ENCODE results near the gene CENPA. TPM values are rescaled to one million over a fixed set of nuclear protein-coding genes. Genes with fewer than 3 reads are reported as not detected.

Gene CENPA
- total and polyA plus RNA-seq, 2 donors (not counting 1 experiment from before 2014, with no cell fraction given): 6.1 to 9.7 TPM

- H3K9ac ChIP-seq (ENCODE audit: insufficient read depth, low read length): no peak overlapping the region
- H3K4me2 ChIP-seq (ENCODE audit: extremely low read depth, insufficient read depth, low read length): no peak overlapping the region
- peaks cover 5% of the 10 kb centered on the region for H3K4me1 ChIP-seq (ENCODE audit: control insufficient read depth, extremely low read depth, insufficient read depth, low read length)
- H4K20me1 ChIP-seq (ENCODE audit: control insufficient read depth, extremely low read depth, insufficient read depth, low read length): no peaks in the 10 kb centered on the region
- H3K4me3 ChIP-seq (replicated peaks in 1 of 4; ENCODE audit: control extremely low read depth in 1 of 4, insufficient read depth in 1 of 4, low read depth in 3 of 4, low read length in 4 of 4): no peak overlapping the region
- no peaks in the 10 kb centered on the region for H3K79me2 ChIP-seq (ENCODE audit: control insufficient read depth, insufficient read depth, low read length)
- H2AFZ ChIP-seq (ENCODE audit: low read length): no peak overlapping the region
- H3K27ac ChIP-seq (ENCODE audit: insufficient read depth, low read length): no peak overlapping the region
- no peaks in the 10 kb centered on the region for H3K36me3 ChIP-seq (ENCODE audit: control insufficient read depth, insufficient read depth, low read length)
- no peak for DNase-seq (ENCODE audit: low read depth in 2 of 2)
- TF ChIP-seq, protein P1, sequence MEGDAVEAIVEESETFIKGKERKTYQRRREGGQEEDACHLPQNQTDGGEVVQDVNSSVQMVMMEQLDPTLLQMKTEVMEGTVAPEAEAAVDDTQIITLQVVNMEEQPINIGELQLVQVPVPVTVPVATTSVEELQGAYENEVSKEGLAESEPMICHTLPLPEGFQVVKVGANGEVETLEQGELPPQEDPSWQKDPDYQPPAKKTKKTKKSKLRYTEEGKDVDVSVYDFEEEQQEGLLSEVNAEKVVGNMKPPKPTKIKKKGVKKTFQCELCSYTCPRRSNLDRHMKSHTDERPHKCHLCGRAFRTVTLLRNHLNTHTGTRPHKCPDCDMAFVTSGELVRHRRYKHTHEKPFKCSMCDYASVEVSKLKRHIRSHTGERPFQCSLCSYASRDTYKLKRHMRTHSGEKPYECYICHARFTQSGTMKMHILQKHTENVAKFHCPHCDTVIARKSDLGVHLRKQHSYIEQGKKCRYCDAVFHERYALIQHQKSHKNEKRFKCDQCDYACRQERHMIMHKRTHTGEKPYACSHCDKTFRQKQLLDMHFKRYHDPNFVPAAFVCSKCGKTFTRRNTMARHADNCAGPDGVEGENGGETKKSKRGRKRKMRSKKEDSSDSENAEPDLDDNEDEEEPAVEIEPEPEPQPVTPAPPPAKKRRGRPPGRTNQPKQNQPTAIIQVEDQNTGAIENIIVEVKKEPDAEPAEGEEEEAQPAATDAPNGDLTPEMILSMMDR (conservative IDR thresholded peaks at IDR 0.05 in 1 of 2, IDR thresholded peaks at IDR 0.05 in 1 of 2; ENCODE audit: low read depth in 1 of 2, low read length in 2 of 2): no peak
- TF ChIP-seq EZH2 (IDR thresholded peaks at IDR 0.05; ENCODE audit: low read length, missing control alignments): no peak
- H3K27me3 ChIP-seq (ENCODE audit: control insufficient read depth, insufficient read depth, low read length): no peaks in the 10 kb centered on the region
- no peaks in the 10 kb centered on the region for H3K9me3 ChIP-seq (ENCODE audit: control insufficient read depth, insufficient read depth, low read depth, low read length)
Measured at GRCh38 chr2:26752656-26753055, 33.2 kb upstream of the CENPA start.

GRCh38 chr2:26754539-26754938, 31.3 kb upstream of the CENPA start:
- no peak overlapping the region for H2AFZ ChIP-seq (ENCODE audit: low read length)
- no peak overlapping the region for H3K9ac ChIP-seq (ENCODE audit: insufficient read depth, low read length)

DNA sequence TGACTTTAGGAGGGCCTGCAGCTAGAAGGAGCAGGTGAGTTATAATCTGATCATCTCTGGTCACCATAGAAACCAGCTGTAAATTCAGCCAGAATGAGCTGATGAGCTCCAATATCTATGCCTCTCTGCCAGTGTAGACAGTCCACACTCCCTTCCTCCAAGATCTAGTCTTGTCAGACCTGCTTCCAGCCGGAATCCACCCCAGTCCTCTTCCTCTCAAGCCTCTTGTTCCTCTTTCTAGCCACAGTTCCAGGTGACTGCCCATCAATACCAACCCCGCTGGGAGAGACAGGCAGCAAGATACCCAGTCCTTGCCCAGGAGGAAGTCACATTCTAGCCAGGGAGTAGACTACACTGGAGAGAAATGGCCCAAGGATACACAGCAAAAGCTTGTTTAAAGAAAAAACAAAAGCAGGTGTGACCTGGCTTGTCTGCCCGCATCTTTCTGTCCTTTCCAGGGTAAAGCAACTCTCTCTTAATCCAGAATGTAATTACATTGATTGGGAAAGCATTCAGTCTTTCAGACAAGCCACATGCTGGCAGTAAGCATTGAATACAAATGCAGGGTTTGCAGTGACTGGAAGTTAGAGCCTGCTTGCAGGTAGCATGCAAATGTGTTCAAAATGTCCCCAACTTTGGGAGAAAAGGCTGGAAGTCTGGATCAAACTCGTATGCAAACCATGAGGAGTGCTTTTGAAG, 30.7 kb upstream of the CENPA start:
- Histone ChIP-seq H3K9me3 (ENCODE audit: control insufficient read depth, insufficient read depth, low read depth, low read length) (no peaks in the 10 kb centered on the region), H3K4me1 (ENCODE audit: control insufficient read depth, extremely low read depth, insufficient read depth, low read length) (peaks cover 16% of the 10 kb centered on the region), H3K36me3 (ENCODE audit: control insufficient read depth, insufficient read depth, low read length) (no peaks in the 10 kb centered on the region), H3K4me3 (replicated peaks in 1 of 4; ENCODE audit: control extremely low read depth in 1 of 4, insufficient read depth in 1 of 4, low read depth in 3 of 4, low read length in 4 of 4) (no peak overlapping the region), H3K79me2 (ENCODE audit: control insufficient read depth, insufficient read depth, low read length) (no peaks in the 10 kb centered on the region), H2AFZ (ENCODE audit: low read length) (no peak overlapping the region), H3K4me2 (ENCODE audit: extremely low read depth, insufficient read depth, low read length) (no peak overlapping the region), H4K20me1 (ENCODE audit: control insufficient read depth, extremely low read depth, insufficient read depth, low read length) (no peaks in the 10 kb centered on the region), H3K9ac (ENCODE audit: insufficient read depth, low read length) (no peak overlapping the region), H3K27me3 (ENCODE audit: control insufficient read depth, insufficient read depth, low read length) (no peaks in the 10 kb centered on the region), H3K27ac (ENCODE audit: insufficient read depth, low read length) (no peak overlapping the region)
- no peak for TF ChIP-seq EZH2 (IDR thresholded peaks at IDR 0.05; ENCODE audit: low read length, missing control alignments)
- TF ChIP-seq, protein P1 (conservative IDR thresholded peaks at IDR 0.05 in 1 of 2, IDR thresholded peaks at IDR 0.05 in 1 of 2; ENCODE audit: low read depth in 1 of 2, low read length in 2 of 2): no peak
- no peak for DNase-seq (ENCODE audit: low read depth in 2 of 2)

More at GRCh38 chr2:26754539-26754938, 31.3 kb upstream of the CENPA start:
- DNase-seq (ENCODE audit: low read depth in 2 of 2): no peak
- no peaks in the 10 kb centered on the region for H3K27me3 ChIP-seq (ENCODE audit: control insufficient read depth, insufficient read depth, low read length)
- no peak overlapping the region for H3K4me2 ChIP-seq (ENCODE audit: extremely low read depth, insufficient read depth, low read length)
- no peaks in the 10 kb centered on the region for H3K36me3 ChIP-seq (ENCODE audit: control insufficient read depth, insufficient read depth, low read length)
- no peaks in the 10 kb centered on the region for H3K79me2 ChIP-seq (ENCODE audit: control insufficient read depth, insufficient read depth, low read length)
- no peak for TF ChIP-seq EZH2 (IDR thresholded peaks at IDR 0.05; ENCODE audit: low read length, missing control alignments)
- TF ChIP-seq, protein P1 (conservative IDR thresholded peaks at IDR 0.05 in 1 of 2, IDR thresholded peaks at IDR 0.05 in 1 of 2; ENCODE audit: low read depth in 1 of 2, low read length in 2 of 2): no peak
- no peaks in the 10 kb centered on the region for H4K20me1 ChIP-seq (ENCODE audit: control insufficient read depth, extremely low read depth, insufficient read depth, low read length)
- no peaks in the 10 kb centered on the region for H3K9me3 ChIP-seq (ENCODE audit: control insufficient read depth, insufficient read depth, low read depth, low read length)
- no peak overlapping the region for H3K4me3 ChIP-seq (replicated peaks in 1 of 4; ENCODE audit: control extremely low read depth in 1 of 4, insufficient read depth in 1 of 4, low read depth in 3 of 4, low read length in 4 of 4)
- H3K27ac ChIP-seq (ENCODE audit: insufficient read depth, low read length): no peak overlapping the region
- peaks cover 16% of the 10 kb centered on the region for H3K4me1 ChIP-seq (ENCODE audit: control insufficient read depth, extremely low read depth, insufficient read depth, low read length)

All from fibroblast of lung (primary cell).